Stomach smooth muscle (tissue), 2 donors: ENCODE data around the gene FBXO15.

ENCODE experiments used
- H3K27ac ChIP-seq: one replicate; pipeline ENCODE4 v1.7.0; 2013; ENCODE audit warnings: mild to moderate bottlenecking, low read length, inconsistent platforms
- H3K27me3 ChIP-seq, 2 donors: one replicate each; pipeline ENCODE4 v1.7.0; 2013; ENCODE audit warnings: low read length in 2 of 2; ENCODE audit not compliant: insufficient read depth in 2 of 2, control insufficient read depth in 1 of 2
- H3K36me3 ChIP-seq, 2 donors: one replicate each; pipeline ENCODE4 v1.7.0; 2013; ENCODE audit warnings: low read length in 2 of 2; ENCODE audit not compliant: control insufficient read depth in 2 of 2, insufficient read depth in 2 of 2
- H3K4me1 ChIP-seq: one replicate; pipeline ENCODE4 v1.7.0; 2013; ENCODE audit warnings: low read length; ENCODE audit not compliant: control insufficient read depth, insufficient read depth
- H3K4me3 ChIP-seq, 2 donors: one replicate each; pipeline ENCODE4 v1.7.0; 2013; ENCODE audit warnings: low read length in 2 of 2
- H3K9ac ChIP-seq, 2 donors: one replicate each; pipeline ENCODE4 v1.7.0; 2013; ENCODE audit warnings: low read length in 2 of 2, mild to moderate bottlenecking in 1 of 2
- H3K9me3 ChIP-seq, 2 donors: one replicate each; pipeline ENCODE4 v1.7.0; 2013; ENCODE audit warnings: low read length in 2 of 2; ENCODE audit not compliant: control insufficient read depth in 2 of 2
- donor health status: healthy.
- donor health status: Pancreatic carcinoma.

FBXO15 gene

DNA sequence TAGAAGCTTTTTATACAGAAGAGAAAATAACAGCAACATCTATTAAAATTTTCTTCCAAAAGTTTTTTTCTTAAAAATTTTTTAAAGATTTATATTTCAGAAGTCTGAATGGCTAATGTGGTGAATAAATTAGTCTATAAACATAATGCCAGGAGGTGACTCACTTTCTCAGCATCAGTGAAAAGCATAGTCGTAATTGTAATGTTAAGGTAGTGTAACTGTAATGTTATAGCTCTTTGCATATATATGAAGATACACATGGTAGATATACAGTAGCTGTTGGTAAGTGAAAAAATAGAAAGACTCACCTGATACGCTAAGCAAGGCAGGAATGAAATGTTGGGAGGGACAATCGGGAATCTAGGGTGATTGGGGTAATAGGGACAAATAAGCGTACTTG is 6.2 kb upstream of the FBXO15 start:
- Histone ChIP-seq H3K9ac (no peak overlapping the region), H3K4me1 (peaks cover 22% of the 10 kb centered on the region), H3K36me3 (peaks cover 30 to 33% of the 10 kb centered on the region in 2 donors)

DNA sequence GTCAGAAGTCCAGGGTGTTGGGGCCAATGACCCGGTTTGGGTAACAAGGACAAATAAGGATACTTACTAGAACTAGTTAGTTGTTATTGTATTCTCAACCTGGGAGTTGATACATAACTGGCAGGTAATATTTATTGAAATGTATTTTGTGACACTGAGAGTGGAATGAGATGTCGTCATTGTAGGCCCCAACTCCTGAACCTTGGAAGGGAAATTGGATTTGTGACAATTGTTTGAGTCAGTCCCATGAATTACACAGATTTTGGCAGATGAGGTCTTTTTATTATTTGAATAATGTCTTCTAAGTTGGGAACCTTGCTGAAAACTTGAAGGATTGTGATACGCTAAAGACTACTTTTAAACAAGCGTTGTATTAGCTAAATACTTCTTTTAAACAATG is 5.7 kb upstream of the FBXO15 start:
- H3K4me1 ChIP-seq, result peaks cover 22% of the 10 kb centered on the region
- H3K27me3 ChIP-seq, result no peaks in the 10 kb centered on the region
- no peaks in the 10 kb centered on the region for H3K9me3 ChIP-seq
- no peak overlapping the region for H3K27ac ChIP-seq
- H3K4me3 ChIP-seq, result no peak overlapping the region
- H3K9ac ChIP-seq, result no peak overlapping the region
- H3K36me3 ChIP-seq, result peaks cover 25 to 32% of the 10 kb centered on the region in 2 donors

More for the DNA sequence above, 6.2 kb upstream of the FBXO15 start:
- H3K27ac ChIP-seq, result no peak overlapping the region
- no peaks in the 10 kb centered on the region for H3K27me3 ChIP-seq
- H3K4me3 ChIP-seq, result no peak overlapping the region
- no peaks in the 10 kb centered on the region for H3K9me3 ChIP-seq

DNA sequence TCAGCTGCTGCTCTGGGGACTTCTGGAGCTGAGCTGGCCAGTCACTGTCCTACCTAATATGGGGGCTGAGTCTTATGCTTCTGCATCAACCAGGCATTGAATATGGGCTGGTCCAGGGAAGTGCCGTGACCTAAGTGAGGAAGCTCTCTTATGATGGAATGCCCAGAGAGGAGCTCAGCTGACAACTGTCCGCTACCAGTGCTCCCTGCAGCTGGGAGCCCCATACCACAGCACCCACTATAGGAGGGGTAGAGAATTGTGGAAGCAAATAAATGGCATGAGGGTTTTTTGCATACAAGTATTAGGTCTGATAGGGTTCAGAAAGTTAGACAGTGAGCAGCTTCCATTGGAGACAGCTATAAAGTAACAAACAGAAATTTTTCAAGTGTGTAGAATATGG is 5.2 kb upstream of the FBXO15 start:
- Histone ChIP-seq H3K4me1 (peaks cover 25% of the 10 kb centered on the region), H3K27ac (no peak overlapping the region), H3K36me3 (peaks cover 21 to 28% of the 10 kb centered on the region in 2 donors), H3K9ac (no peak overlapping the region), H3K27me3 (no peaks in the 10 kb centered on the region), H3K9me3 (no peaks in the 10 kb centered on the region), H3K4me3 (no peak overlapping the region)

DNA sequence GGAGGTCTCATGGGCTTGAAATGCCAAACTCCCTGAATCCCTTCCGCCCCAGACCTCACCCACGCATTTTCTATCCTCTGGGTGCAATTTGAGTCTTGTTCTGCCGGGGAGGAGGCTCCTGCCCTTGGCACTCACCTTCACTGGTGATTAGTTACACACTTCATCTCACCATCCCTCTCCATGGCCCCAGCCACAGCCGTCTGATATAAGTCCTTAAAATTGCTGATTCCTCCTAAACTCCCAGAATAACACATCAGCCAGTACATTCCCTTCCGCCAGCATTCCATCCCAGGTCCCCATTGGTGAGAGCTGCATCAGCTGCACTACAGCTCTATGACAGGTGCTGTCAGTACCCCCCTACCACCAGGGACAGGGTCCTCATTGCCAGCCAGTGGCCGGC is 4.6 kb upstream of the FBXO15 start:
- no peak overlapping the region for H3K4me3 ChIP-seq
- H3K9ac ChIP-seq, result no peak overlapping the region
- no peaks in the 10 kb centered on the region for H3K9me3 ChIP-seq
- H3K4me1 ChIP-seq, result peaks cover 30% of the 10 kb centered on the region
- no peak overlapping the region for H3K27ac ChIP-seq
- H3K36me3 ChIP-seq, result peaks cover 21 to 23% of the 10 kb centered on the region in 2 donors
- no peaks in the 10 kb centered on the region for H3K27me3 ChIP-seq

DNA sequence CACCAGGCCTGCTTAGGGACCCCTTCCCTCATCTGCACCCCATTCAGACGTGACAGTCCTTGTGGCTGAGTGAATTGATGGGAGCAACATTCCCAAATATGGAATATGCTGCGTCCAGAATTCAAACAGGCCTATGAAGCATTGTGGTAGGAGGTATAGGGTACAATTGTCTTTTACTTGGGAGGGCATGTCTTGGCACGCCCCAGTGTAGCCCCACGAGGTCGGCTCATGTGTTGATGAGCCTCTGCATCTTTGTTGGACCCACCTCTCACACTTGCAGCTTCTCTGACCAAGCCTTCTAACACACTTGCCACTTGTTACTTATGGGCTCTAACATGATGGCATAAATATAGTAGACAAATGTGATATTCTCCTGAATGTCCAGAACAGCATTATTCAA is 2.2 kb upstream of the FBXO15 start:
- H3K4me3 ChIP-seq, result peak overlapping the region; percentile 49 to 56
- peak overlapping the region in 1 of 2 donors; percentile 13 for H3K9ac ChIP-seq
- peaks cover 6 to 10% of the 10 kb centered on the region in 2 donors for H3K36me3 ChIP-seq
- H3K27ac ChIP-seq, result no peak overlapping the region
- no peaks in the 10 kb centered on the region for H3K27me3 ChIP-seq
- peaks cover 33% of the 10 kb centered on the region for H3K4me1 ChIP-seq
- no peaks in the 10 kb centered on the region for H3K9me3 ChIP-seq

DNA sequence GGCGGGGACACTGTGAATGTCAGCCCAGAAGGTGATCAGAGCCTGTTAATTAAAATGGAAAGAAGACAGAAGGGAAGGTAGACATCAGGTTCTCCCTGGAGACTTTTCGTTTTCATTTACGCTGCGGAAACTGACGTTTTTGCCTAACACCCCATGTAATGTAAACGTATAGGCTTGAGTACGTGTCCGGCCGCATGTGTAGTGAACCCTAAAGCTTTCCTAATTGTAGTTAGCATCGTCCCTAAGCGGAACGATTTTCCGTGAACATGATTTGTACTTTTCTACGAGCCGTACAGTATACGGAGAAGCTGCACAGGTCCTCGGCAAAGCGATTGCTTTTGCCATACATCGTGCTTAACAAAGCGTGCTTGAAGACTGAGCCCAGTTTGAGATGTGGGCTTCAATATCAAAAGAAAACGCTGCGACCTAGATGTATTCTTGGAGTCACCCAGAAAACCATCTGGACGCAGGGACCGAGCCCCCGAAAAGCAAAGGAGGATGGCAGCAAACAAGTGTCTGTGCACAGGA is 973 bp upstream of the FBXO15 start:
- H3K27ac ChIP-seq, result peak overlapping the region; percentile 90
- peak overlapping the region; percentile 89 to 98 for H3K9ac ChIP-seq

DNA sequence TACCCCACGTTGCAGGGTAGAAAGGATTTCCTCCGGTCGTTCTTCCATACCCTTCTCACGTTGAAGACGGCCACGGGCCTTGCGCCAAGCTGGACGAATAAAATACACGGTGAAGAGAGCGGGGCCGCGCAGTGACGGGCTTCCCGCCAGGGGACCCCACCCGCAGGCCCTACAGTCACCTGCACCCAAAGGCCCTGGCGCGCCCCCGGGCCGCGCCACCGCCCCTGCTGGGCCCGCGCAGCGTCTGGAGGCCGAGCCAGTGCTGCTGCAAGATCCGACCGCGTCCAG is 199 bp downstream of the FBXO15 start:
- no peaks in the 10 kb centered on the region for H3K9me3 ChIP-seq
- peak overlapping the region; percentile 90 for H3K27ac ChIP-seq
- H3K4me3 ChIP-seq, result peak overlapping the region; percentile 93 to 99
- peaks cover 33% of the 10 kb centered on the region for H3K4me1 ChIP-seq
- peak overlapping the region; percentile 21 to 89 for H3K9ac ChIP-seq
- H3K36me3 ChIP-seq, result peaks cover 2 to 5% of the 10 kb centered on the region in 2 donors
- no peaks in the 10 kb centered on the region for H3K27me3 ChIP-seq

More for the DNA sequence above, 973 bp upstream of the FBXO15 start:
- no peaks in the 10 kb centered on the region for H3K27me3 ChIP-seq
- peak overlapping the region; percentile 93 to 99 for H3K4me3 ChIP-seq
- peaks cover 33% of the 10 kb centered on the region for H3K4me1 ChIP-seq
- H3K9me3 ChIP-seq, result no peaks in the 10 kb centered on the region
- peaks cover 2 to 5% of the 10 kb centered on the region in 2 donors for H3K36me3 ChIP-seq

DNA sequence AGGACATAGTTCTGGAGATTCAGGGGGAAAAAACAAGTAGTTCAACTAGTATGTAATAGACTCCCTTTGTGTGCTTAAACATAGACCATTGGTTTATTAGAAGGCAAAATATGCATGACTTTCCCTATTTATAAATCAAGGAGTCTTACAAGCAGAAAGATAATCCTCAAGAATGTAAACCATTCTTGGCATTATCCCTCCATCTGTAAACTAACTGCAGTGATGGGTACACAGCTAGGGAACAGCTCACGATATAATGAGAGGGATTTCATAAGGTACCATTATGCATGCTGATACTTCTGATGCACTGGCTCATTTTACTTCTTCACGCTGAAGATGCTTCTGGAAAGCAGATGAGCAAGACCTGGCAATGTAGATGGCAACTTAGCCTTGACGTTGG is 878 bp downstream of the FBXO15 start:
- H3K9ac ChIP-seq, result no peak overlapping the region
- H3K36me3 ChIP-seq, result peaks cover 2 to 5% of the 10 kb centered on the region in 2 donors
- no peaks in the 10 kb centered on the region for H3K27me3 ChIP-seq
- H3K4me1 ChIP-seq, result peaks cover 31% of the 10 kb centered on the region
- H3K4me3 ChIP-seq, result peak overlapping the region in 1 of 2 donors; percentile 99
- no peaks in the 10 kb centered on the region for H3K9me3 ChIP-seq
- no peak overlapping the region for H3K27ac ChIP-seq

DNA sequence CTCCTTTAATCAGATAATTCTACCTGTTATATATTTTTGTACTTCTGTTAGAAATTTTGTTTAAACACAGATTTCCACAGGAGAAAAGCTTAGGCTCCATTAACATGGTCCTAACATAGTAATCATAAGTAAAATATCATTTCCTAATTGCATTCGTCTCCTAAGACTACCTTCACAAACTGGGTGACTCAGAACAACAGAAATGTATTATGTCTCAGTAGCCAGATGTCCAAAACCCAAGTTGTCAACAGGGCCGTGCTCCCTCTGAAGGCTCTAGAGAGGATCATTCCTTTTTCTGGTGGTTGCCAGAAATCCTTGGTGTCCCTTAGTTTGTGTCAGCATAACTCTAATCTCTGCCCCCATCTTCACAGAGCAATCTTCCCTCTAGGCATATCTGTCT is 5.4 kb downstream of the FBXO15 start:
- no peak overlapping the region for H3K4me3 ChIP-seq

DNA sequence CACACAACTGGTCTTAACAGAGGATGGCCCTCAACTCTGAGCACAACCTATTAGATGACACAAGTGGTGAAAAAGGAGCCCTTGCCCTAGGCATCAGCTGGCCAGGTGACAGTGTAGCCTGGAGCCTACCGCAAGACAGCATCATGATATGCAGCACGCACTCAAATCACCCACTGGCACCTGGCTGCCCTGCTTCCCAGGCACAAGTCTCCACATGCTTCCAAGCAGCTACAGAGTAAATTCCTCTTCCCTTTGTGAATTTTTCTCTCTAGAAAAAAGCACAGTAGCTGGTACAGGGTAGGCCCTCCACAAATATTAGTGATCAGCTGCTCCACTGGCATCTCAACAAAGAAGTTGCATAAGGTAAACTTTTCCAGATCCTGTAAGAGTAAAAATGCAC is 6.0 kb downstream of the FBXO15 start:
- H3K4me3 ChIP-seq, result no peak overlapping the region
- no peak overlapping the region for H3K27ac ChIP-seq
- no peaks in the 10 kb centered on the region for H3K4me1 ChIP-seq
- H3K27me3 ChIP-seq, result peaks cover 0 to 2% of the 10 kb centered on the region in 2 donors
- no peaks in the 10 kb centered on the region for H3K9me3 ChIP-seq
- no peak overlapping the region for H3K9ac ChIP-seq
- no peaks in the 10 kb centered on the region for H3K36me3 ChIP-seq

More for the DNA sequence above, 5.4 kb downstream of the FBXO15 start:
- Histone ChIP-seq H3K9me3 (no peaks in the 10 kb centered on the region), H3K27ac (no peak overlapping the region), H3K36me3 (no peaks in the 10 kb centered on the region), H3K9ac (no peak overlapping the region), H3K4me1 (peaks cover 4% of the 10 kb centered on the region), H3K27me3 (peaks cover 0 to 2% of the 10 kb centered on the region in 2 donors)

DNA sequence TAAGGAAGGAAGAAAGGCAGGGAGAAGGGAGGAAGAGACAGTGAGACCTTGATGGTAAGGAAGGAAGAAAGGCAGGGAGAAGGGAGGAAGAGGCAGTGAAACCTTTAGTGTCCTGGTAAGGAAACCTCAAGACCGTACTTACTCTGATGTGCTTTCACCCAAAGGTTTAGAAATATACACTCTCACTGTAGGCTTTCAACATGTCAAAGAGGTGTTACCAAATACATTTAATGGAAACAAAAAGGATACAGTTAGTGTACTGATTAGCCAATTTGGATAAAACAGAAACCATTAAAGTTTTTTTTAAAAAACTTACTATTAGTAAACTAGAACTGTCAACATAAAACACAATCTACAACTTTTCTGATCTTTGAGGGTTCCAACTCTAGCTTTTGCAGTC is 7.1 kb downstream of the FBXO15 start:
- Histone ChIP-seq H3K4me3 (no peak overlapping the region), H3K4me1 (no peaks in the 10 kb centered on the region), H3K27ac (no peak overlapping the region), H3K9me3 (no peaks in the 10 kb centered on the region), H3K27me3 (peaks cover 0 to 2% of the 10 kb centered on the region in 2 donors), H3K9ac (no peak overlapping the region), H3K36me3 (no peaks in the 10 kb centered on the region)
